Mucosa of descending colon (tissue), 3 donors: Measurements from ENCODE around the gene C9orf85. TPM values are rescaled to one million over a fixed set of nuclear protein-coding genes. Genes with fewer than 3 reads are reported as not detected.

ENCODE experiments used
- ATAC-seq: fragments of 200-7000 bp; cut with Tn5 transposase; one replicate; pipeline ENCODE4 v1.9.1; 2020; ENCODE audit warnings: mild to moderate bottlenecking, moderate library complexity
- DNase-seq, 3 donors: peaks; one replicate each; pipeline ENCODE4 v3.0.0-alpha.2; 2020
- H3K36me3 ChIP-seq: fragments of 200-600 bp; one replicate; pipeline ENCODE4 v1.8.0; 2021; ENCODE audit warnings: low read depth, mild to moderate bottlenecking
- H3K4me1 ChIP-seq: fragments of 200-600 bp; one replicate; pipeline ENCODE4 v1.8.0; 2021; ENCODE audit warnings: low read depth, mild to moderate bottlenecking
- H3K4me3 ChIP-seq: fragments of 200-600 bp; one replicate; pipeline ENCODE4 v1.8.0; 2021; ENCODE audit warnings: mild to moderate bottlenecking
- H3K9me3 ChIP-seq: fragments of 200-600 bp; one replicate; pipeline ENCODE4 v1.8.0; 2021; ENCODE audit warnings: mild to moderate bottlenecking
- CTCF ChIP-seq: fragments of 200-600 bp; IDR thresholded peaks from one replicate; pipeline ENCODE4 v1.8.0; 2022; ENCODE audit warnings: antibody characterized with exemption, mild to moderate bottlenecking
- intact Hi-C, 2 donors: fragments of 100-400 bp; cut with DNase I in 1 of 2; cut with micrococcal nuclease in 1 of 2; formaldehyde crosslinking; loops; one replicate each; pipeline versions ENCODE4 v1.11.0 to v1.11.1; 2022; cut with DNase I, micrococcal nuclease
- total RNA-seq, 3 donors: library from RNA; stranded (reverse); fragmentation: NEBNext Ultra II Directional in 2 of 3; extraction: Animal tissue kit (Norgen Biotek cat#: 25700) in 2 of 3; gene quantifications; one replicate each; pipeline versions ENCODE4 v1.2.1 to v1.2.4, GENCODE V29; 2021 to 2023
- donor health status: DM: no; HTN: no; CAD: no; lungs with moderate emphysema.
- donor health status: DM: no; HTN: no; CAD: no.
- donor health status: DM: no; HTN: yes; CAD: no.

C9orf85 gene
- total RNA-seq, 3 donors from 2014 or later: 12.6 to 17.0 (median 12.8) TPM

DNA sequence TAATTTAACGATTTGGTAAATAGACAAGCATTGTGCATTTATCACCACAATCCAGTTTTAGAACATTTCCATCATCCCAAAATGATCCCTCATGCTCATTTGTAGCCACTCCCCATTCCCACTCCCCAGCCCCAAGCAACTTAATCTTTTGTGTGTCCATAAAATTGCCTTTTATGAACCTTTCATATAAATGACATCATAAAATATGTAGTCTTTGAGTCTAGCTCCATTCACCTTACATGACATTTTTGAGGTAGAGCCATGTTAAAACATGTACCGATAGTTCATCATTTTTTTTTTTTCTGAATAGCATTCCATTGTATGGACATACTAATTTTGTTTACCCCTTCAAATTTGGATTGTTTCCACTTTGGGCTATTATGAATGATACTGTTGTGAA, 70.5 kb downstream of the C9orf85 start:
- intact Hi-C loops: no loop called here
- H3K4me3 ChIP-seq: no peak overlapping the region
- no peak for ATAC-seq
- H3K4me1 ChIP-seq: peaks cover 14% of the 10 kb centered on the region
- no peak for TF ChIP-seq CTCF
- no peaks in the 10 kb centered on the region for H3K9me3 ChIP-seq
- no peak for DNase-seq
- no peaks in the 10 kb centered on the region for H3K36me3 ChIP-seq

GRCh38 chr9:71984403-71984802, 73.0 kb downstream of the C9orf85 start:
- peak in 2 of 3 donors; percentile 32 to 41 for DNase-seq
- ATAC-seq: peak; percentile 72

GRCh38 chr9:71984831-71985281, 73.4 kb downstream of the C9orf85 start:
- H3K4me3 ChIP-seq: no peak overlapping the region
- H3K36me3 ChIP-seq: no peaks in the 10 kb centered on the region
- peaks cover 14% of the 10 kb centered on the region for H3K4me1 ChIP-seq
- TF ChIP-seq CTCF: no peak
- H3K9me3 ChIP-seq: no peaks in the 10 kb centered on the region
- intact Hi-C loops: no loop called here
- ATAC-seq (peak; percentile 84), DNase-seq (peak in 2 of 3 donors; percentile 34 to 41)

More at GRCh38 chr9:71984403-71984802, 73.0 kb downstream of the C9orf85 start:
- intact Hi-C loops: no loop called here
- no peak overlapping the region for H3K4me3 ChIP-seq
- no peaks in the 10 kb centered on the region for H3K36me3 ChIP-seq
- no peak for TF ChIP-seq CTCF
- H3K9me3 ChIP-seq: no peaks in the 10 kb centered on the region
- peaks cover 14% of the 10 kb centered on the region for H3K4me1 ChIP-seq

DNA sequence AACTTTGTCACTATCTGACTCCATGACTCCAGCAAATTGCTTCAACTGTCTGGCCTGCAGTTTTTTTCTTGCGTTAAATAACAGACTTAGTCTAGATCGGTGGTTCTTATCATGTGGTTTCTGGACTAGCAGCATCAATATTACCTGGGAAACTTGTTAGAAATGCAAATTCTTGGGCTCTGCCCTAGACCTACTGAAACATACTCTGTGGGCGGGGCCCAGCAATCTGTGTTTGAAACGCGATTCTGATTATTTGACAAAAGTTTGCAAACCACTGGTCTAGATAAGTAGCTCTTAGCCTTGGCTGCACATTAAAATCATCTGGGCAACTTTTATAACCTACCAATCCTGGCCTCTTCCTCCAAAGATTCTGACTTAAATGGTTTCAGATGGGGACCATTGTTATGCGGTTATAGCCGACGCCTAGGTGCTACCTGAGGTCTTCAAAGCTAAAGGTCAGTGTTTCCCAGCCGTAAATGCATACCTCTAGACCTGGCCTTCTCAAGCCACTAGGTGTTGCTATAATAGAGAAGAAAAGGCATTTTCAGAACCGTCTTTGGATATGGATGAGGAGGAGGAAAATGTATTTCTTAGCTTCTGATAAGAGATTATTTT, 74.0 kb downstream of the C9orf85 start:
- no peak overlapping the region for H3K4me3 ChIP-seq
- ATAC-seq (peak; percentile 70), DNase-seq (no peak)
- no peaks in the 10 kb centered on the region for H3K36me3 ChIP-seq
- no peak for TF ChIP-seq CTCF
- peaks cover 14% of the 10 kb centered on the region for H3K4me1 ChIP-seq
- H3K9me3 ChIP-seq: no peaks in the 10 kb centered on the region
- intact Hi-C loops: no loop called here

GRCh38 chr9:71986900-71987299, 75.5 kb downstream of the C9orf85 start:
- intact Hi-C loops: no loop called here
- no peak overlapping the region for H3K4me3 ChIP-seq
- H3K9me3 ChIP-seq: no peaks in the 10 kb centered on the region
- no peak for DNase-seq
- no peak for ATAC-seq
- H3K4me1 ChIP-seq: peaks cover 14% of the 10 kb centered on the region
- TF ChIP-seq CTCF: no peak
- H3K36me3 ChIP-seq: no peaks in the 10 kb centered on the region
